DMS 273 (cell line): ENCODE measurements around the gene XIST.
"Not testable (repeated sequence)": the region's sequence is repeated elsewhere in the genome, so short reads cannot be mapped to it uniquely, and the experiment has no call there.

Experiments
- DNase-seq: peaks from one replicate; lab custom pipeline; 2025; ENCODE audit not compliant: unreplicated experiment; lab: John Stamatoyannopoulos, UW

Gene XIST

GRCh38 chrX:73852467-73852866 is at the start of gene XIST:
Gene XIST (minus strand): TSS chrX:73852714.
- DNase-seq, result peak; percentile 89

- not testable (repeated sequence) for DNase-seq
Observed at GRCh38 chrX:73898315-73898714, 45.8 kb upstream of the XIST start.

DNA sequence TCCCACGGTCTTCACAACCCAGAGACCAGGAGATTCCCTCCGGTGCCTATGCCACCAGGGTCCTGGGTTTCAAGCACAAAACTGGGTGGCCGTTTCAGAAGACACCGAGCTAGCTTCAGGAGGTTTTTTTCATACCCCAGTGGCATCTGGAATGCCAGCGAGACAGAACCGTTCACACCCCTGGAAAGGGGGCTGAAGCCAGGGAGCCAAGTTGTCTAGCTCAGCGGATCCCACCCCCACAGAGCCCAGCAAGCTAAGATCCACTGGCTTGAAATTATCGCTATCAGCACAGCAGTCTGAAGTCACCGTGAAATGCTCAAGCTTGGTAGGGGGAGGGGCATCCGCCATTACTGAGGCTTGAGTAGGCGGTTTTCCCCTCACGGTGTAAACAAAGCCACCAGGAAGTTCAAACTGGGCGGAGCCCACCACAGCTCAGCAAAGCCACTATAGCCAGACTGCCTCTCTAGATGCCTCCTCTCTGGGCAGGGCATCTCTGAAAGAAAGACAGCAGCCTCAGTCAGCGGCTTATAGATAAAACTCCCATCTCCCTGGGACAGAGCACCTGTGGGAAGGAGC is 40.1 kb upstream of the XIST start:
- DNase-seq, result not testable (repeated sequence)

GRCh38 chrX:73882260-73882659 is 29.7 kb upstream of the XIST start:
- DNase-seq, result not testable (repeated sequence)

GRCh38 chrX:73877687-73878086 is 25.2 kb upstream of the XIST start:
- no peak for DNase-seq

DNA sequence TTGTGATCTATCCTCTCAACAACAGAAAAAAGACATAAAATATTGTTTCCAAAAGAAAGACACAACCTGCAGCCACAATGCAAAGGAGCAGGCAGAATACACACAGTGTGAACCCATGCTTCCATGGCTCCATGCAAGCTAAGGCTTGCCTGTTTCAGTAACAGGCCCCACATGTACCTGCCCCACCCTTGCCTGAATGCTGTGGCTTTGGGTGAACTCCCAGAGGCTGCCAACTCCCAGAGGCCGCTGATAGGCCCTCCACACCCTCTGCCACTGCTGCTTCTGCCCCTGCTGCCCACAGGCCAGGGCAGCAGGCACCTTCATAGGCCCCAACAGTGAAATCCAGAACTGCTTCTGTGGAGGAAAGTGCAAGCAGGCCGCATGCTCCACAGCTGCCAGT is 24.4 kb upstream of the XIST start:
- no peak for DNase-seq

GRCh38 chrX:73868916-73869315 is 16.4 kb upstream of the XIST start:
- no peak for DNase-seq

DNA sequence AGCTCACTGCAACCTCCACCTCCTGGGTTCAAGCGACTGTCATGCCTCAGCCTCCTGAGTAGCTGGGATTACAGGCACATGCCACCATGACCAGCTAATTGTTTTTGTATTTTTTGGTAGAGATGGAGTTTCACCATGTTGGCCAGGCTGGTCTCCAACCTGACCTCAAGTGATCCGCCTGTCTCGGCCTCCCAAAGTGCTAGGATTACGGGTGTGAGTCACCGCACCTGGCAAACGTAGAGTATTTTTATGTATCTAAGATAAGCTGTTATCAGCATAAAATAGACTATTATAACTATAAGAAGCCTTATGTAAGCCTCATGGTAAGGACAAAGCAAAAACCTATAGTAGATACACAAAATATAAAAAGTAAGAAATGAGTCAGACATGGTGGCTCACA is 14.6 kb upstream of the XIST start:
- no peak for DNase-seq

DNA sequence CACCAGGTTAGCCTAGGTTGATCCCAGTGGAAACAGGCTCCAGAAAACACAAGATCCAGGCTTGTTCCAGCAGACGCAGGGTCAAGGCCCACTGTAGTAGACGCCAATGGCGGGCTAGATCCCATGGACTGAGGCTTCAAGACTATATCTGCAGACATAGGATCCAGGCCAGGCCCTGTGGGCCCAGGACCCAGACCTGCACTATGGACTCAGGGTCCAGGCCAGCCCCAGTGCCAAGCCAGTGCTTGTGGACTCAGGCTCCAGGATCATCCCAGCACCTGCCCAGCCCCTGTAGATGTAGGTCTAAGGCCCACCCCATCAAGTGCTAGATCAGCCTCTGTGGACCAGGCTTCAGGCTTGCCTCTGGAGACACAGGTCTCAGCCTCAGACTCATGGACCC is 11.3 kb upstream of the XIST start:
- no peak for DNase-seq

DNA sequence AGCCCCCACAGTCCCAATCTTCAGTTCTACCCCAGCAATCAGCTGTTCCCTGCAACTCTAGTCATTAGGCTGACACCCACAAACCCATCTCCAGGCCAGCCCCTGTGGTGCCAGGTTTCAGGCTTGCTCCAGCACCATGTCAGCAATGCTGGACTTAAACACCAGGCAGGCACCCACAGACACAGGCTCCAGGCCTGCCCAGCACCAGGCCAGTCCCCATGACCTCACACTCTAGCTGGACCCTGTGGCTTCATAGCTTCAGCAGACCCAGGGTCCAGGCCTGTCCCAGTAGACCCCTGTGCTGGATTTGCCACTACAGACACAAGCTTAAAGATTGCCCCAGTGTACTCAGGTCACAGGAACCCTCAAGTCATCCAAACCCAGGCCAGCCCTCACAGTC is 10.8 kb upstream of the XIST start:
- no peak for DNase-seq

DNA sequence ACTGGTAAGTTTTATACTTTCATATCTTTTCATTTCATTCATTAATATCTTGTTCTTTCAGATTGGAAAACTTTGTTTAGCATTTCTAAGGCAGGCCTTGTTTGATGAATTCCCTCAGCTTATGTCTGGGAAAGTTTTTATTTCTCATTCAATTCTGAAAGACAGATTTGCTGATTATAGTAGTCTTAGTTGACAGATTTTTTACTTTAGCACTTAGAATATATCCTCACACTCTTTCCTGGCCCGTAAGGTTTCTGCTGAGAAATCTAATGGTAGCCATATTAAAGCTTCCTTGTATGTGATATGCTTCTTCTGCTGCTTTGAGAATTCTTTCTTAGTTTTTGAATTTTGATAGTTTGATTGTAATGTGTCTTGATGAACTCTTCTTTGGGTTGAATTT is 7.1 kb upstream of the XIST start:
- DNase-seq, result no peak

- DNase-seq, result peak; percentile 90
Observed at GRCh38 chrX:73855546-73855945, 3.0 kb upstream of the XIST start.

GRCh38 chrX:73852022-73852421 is 492 bp downstream of the XIST start:
- no peak for DNase-seq

- peak; percentile 100 for DNase-seq
Observed at GRCh38 chrX:73851014-73852009, 1.2 kb downstream of the XIST start.

DNA sequence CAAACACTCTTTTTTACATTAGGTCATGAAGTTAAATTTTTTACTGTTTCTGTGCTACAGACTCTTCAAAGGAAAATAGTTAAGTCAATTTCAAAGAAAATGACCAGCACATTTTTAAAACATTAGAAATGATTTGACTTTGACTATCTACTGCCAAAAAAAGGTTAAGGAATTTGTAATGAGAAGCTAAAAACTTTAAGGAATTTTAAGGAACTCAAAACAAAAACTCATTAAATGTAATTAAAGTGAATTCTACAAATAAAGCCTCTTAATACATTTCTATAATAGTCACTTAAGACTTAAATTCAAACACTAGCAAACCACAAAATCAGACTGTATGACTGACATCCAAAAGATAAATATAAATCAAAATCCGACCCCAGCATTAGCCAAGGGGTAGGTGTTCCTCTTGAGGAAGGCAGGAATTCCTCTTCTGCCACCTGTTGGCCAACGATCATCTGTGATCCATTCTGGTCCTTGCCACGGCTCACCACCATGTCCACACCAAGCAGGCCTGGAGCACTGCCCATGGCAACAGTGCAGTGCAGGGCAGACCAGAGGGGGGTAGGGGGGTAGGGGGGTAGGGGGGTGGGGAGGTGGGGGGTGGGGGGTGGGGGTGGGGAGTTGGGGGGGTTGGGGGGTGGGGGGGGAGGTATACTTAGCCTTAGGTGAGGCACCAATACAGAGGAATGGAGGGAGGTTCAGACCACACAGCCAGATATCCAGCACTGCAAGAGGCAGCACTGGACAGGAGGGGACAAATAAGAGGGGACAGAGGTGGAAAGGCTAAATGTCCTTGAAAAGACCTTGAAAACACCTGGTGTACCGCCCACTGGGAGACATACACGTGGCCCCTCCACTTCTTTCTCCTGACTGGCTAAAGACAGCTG is 2.1 kb downstream of the XIST start:
- peak; percentile 76 for DNase-seq

GRCh38 chrX:73849073-73849472 is 3.4 kb downstream of the XIST start:
- DNase-seq, result no peak

- DNase-seq, result no peak
Observed at GRCh38 chrX:73847991-73848390, 4.5 kb downstream of the XIST start.

- DNase-seq, result no peak
Observed at GRCh38 chrX:73847100-73847499, 5.4 kb downstream of the XIST start.

DNA sequence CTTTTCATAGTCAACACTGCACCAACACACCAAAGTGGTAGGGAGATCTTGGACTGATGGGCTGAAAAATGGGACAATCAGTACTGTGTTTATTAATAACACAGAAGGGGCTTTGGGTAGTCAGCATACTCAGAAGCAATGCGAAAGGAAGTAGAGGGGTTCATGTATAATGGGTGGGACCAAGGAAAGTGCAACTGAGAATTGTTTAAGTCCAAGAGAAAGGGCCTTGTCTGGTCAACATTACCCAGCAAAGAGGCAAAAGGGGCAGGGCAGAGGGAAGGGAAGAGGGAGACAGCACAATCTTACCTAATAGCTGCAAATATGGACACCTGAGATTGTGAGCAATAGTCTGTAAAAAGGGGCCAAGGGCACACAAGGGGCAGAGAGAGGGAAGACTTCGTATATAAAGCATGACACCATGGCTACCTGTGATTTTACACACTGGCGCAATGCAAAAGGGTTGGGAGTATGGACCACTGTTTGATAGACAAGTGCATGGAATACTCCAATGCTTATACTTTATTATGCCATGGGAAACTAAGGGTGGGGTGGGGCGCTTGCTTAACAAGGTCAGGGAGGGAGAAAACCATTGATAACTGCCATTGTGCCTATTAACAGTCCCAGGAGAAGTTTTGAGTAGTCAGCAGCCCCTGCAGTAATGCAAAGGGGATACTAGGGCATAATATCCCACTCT is 9.8 kb downstream of the XIST start:
- no peak for DNase-seq

DNA sequence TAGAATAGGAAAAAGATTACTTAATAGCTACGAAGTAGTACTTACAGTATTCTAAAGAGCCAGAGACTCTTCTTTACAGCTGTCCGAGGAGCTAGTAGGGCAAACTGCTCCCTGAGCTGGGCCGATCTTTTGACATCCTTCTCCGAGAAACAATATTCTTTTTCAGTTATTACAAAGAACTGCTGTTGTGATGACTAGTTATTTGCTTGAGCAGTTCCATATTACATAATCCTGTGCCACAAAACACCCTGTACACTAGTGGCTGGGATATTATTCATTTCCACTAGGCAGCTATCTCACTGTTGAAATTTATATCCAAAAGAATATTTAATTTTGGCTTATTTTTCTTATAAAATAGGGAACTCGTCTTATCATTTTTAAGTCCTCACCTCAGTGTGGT is 11.2 kb downstream of the XIST start:
- no peak for DNase-seq
